CD4-positive, alpha-beta T cell (primary cell): Measurements from ENCODE around the gene PARVB. TPM values are rescaled to one million over a fixed set of nuclear protein-coding genes. Genes with fewer than 3 reads are reported as not detected.

Source experiments
- ATAC-seq: fragments of 200-7000 bp; cut with Tn5 transposase; one replicate; pipeline ENCODE4 v1.10.0; 2022; ENCODE audit warnings: mild to moderate bottlenecking; ENCODE audit not compliant: poor library complexity
- CTCF ChIA-PET: fragments of 350-600 bp; sonication (Branson Sonifier 250); formaldehyde crosslinking; loops from one replicate; lab custom pipeline; 2021; ENCODE audit warnings: antibody characterized with exemption, inconsistent platforms; lab: Charles Lee
- POLR2A ChIA-PET: fragments of 350-600 bp; sonication (Branson Sonifier 250); formaldehyde crosslinking; loops from one replicate; lab custom pipeline; 2021; ENCODE audit warnings: antibody characterized with exemption, inconsistent platforms; lab: Charles Lee
- DNase-seq, 14 experiments: peaks; one replicate each; pipeline ENCODE4 v3.0.0-alpha.2; 2013 to 2020; ENCODE audit warnings: mixed read lengths in 2 of 14
- H3K27ac ChIP-seq, 2 donors: one replicate each; pipeline versions ENCODE4 v1.5.1 to v1.7.0; 2013; ENCODE audit warnings: low read length in 2 of 2, low read depth in 1 of 2, mild to moderate bottlenecking in 1 of 2
- H3K27me3 ChIP-seq, 2 experiments: 1 replicate in 1 of 2; 2 replicates in 1 of 2; pipeline versions ENCODE4 v1.6.1 to v1.7.0; 2013; ENCODE audit warnings: low read length in 2 of 2, control low read depth in 1 of 2, mild to moderate bottlenecking in 1 of 2, moderate library complexity in 1 of 2; ENCODE audit not compliant: insufficient read depth in 2 of 2, control insufficient read depth in 1 of 2
- H3K36me3 ChIP-seq: one replicate; pipeline ENCODE4 v1.6.1; 2013; ENCODE audit warnings: low read length, control low read depth; ENCODE audit not compliant: insufficient read depth
- H3K4me1 ChIP-seq: one replicate; pipeline ENCODE4 v1.6.1; 2013; ENCODE audit warnings: low read length, control low read depth; ENCODE audit not compliant: insufficient read depth
- H3K4me3 ChIP-seq: one replicate; pipeline ENCODE4 v1.5.1; 2013; ENCODE audit warnings: mild to moderate bottlenecking, low read length, moderate library complexity
- H3K9me3 ChIP-seq, 2 experiments: 1 replicate in 1 of 2; 2 replicates in 1 of 2; pipeline versions ENCODE4 v1.6.1 to v1.7.0; 2013; ENCODE audit warnings: low read length in 2 of 2, mild to moderate bottlenecking in 2 of 2, control low read depth in 1 of 2, moderate library complexity in 1 of 2; ENCODE audit not compliant: control insufficient read depth in 1 of 2, insufficient read depth in 1 of 2
- H3K27ac Mint-ChIP-seq: one replicate; pipeline ENCODE4 v1.8.0; 2020; ENCODE audit warnings: mixed read lengths
- H3K27me3 Mint-ChIP-seq: one replicate; pipeline ENCODE4 v1.8.0; 2021; ENCODE audit warnings: mixed read lengths
- H3K36me3 Mint-ChIP-seq: one replicate; pipeline ENCODE4 v1.8.0; 2021; ENCODE audit warnings: low read depth, mixed read lengths
- H3K4me1 Mint-ChIP-seq: one replicate; pipeline ENCODE4 v1.8.0; 2021; ENCODE audit warnings: low read depth, mixed read lengths
- H3K4me3 Mint-ChIP-seq: one replicate; pipeline ENCODE4 v1.8.0; 2020; ENCODE audit warnings: mild to moderate bottlenecking, mixed read lengths
- H3K9me3 Mint-ChIP-seq: one replicate; pipeline ENCODE4 v1.8.0; 2020; ENCODE audit warnings: mixed read lengths
- intact Hi-C, 2 experiments: fragments of 100-400 bp; cut with DNase I in 1 of 2; cut with micrococcal nuclease in 1 of 2; formaldehyde crosslinking; loops; one replicate each; pipeline versions ENCODE4 v1.15.1 to v1.9.0; 2023 to 2025; cut with DNase I, micrococcal nuclease
- total RNA-seq, 174 experiments: library from RNA in 2 of 174; stranded (reverse) in 2 of 174; gene quantifications; one replicate each; pipeline ENCODE4 v1.2.3 and lab custom pipeline; 2021 to 2026
- TF ChIP-seq, protein P1 (sequence below): fragments of 200-600 bp; IDR thresholded peaks from one replicate; pipeline ENCODE4 v1.8.0; 2022; ENCODE audit warnings: antibody characterized with exemption, mild to moderate bottlenecking

Gene PARVB
- total RNA-seq, 2 experiments from 2014 or later = 6.2 to 6.4 TPM

DNA sequence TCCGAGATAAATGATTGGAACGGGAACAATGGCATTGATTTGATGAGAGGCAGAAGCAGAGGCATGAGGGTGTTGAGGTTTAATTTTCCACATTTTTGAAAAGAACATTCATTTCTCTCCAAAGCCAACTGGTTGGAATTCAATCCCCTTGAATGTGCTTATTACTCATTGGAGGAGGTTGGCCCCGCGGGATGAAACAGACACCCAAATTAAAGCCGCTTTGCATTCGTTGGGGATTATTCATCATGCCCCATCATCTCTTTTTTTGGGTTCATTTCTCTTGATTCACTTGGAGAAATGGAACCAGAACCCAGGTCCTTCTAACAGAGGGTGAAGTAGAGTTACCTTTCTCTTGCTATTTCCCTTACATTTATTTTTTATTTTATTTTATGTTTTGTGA, 109.1 kb downstream of the PARVB start:
- no peaks in the 10 kb centered on the region for H3K27me3 Mint-ChIP-seq
- no peak overlapping the region for H3K27ac Mint-ChIP-seq
- DNase-seq = no peak
- intact Hi-C loops = no loop called here
- ChIA-PET POLR2A (no interaction called here), CTCF (no interaction called here)
- Histone ChIP-seq H3K4me3 (no peak overlapping the region), H3K27me3 (no peaks in the 10 kb centered on the region), H3K9me3 (peaks cover 7 to 34% of the 10 kb centered on the region in 2 experiments), H3K4me1 (peaks cover 6% of the 10 kb centered on the region), H3K36me3 (peaks cover 24% of the 10 kb centered on the region), H3K27ac (no peak overlapping the region)
- no peak overlapping the region for H3K4me3 Mint-ChIP-seq
- peaks cover 23% of the 10 kb centered on the region for H3K36me3 Mint-ChIP-seq
- H3K9me3 Mint-ChIP-seq = peaks cover 3% of the 10 kb centered on the region
- TF ChIP-seq, protein P1, sequence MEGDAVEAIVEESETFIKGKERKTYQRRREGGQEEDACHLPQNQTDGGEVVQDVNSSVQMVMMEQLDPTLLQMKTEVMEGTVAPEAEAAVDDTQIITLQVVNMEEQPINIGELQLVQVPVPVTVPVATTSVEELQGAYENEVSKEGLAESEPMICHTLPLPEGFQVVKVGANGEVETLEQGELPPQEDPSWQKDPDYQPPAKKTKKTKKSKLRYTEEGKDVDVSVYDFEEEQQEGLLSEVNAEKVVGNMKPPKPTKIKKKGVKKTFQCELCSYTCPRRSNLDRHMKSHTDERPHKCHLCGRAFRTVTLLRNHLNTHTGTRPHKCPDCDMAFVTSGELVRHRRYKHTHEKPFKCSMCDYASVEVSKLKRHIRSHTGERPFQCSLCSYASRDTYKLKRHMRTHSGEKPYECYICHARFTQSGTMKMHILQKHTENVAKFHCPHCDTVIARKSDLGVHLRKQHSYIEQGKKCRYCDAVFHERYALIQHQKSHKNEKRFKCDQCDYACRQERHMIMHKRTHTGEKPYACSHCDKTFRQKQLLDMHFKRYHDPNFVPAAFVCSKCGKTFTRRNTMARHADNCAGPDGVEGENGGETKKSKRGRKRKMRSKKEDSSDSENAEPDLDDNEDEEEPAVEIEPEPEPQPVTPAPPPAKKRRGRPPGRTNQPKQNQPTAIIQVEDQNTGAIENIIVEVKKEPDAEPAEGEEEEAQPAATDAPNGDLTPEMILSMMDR = no peak
- H3K4me1 Mint-ChIP-seq = no peaks in the 10 kb centered on the region
- ATAC-seq = no peak

DNA sequence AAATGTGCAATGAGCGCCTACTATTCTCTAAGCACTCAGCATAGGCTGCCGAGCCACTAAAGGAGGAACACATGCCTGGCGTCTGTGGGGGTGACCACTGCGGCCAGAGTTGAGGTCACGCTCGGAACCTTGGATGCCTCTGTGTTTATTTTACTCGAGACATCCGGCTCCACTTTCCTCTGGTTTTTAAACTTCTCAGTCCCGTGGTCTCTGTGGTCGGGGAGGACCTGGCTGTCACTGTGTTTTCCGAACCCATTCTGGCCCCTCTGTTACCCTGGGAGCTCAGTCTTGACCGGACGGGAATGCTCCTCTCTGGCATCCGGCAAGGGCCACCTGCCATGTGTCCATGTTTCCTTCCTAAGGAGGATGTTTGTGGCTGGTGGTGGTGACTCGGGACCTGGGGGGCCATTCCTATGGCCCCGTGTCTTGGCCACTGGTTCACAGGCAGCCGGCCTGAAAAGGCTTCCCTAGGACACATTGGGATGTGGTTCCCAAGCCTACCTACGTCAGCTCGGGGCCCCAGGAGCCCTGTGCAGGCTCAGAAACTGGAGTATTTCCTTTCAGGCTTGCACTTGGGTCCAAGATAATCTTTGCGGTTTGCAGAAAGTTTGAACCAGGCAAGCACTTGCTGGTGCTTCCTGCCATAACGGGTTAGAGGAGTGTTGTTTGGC, 109.9 kb downstream of the PARVB start:
- DNase-seq (no peak), ATAC-seq (no peak)
- peaks cover 7 to 31% of the 10 kb centered on the region in 2 experiments for H3K9me3 ChIP-seq
- H3K27me3 ChIP-seq = no peaks in the 10 kb centered on the region
- H3K27ac ChIP-seq = no peak overlapping the region
- TF ChIP-seq, protein P1 = no peak
- Mint-ChIP-seq H3K4me1 (no peaks in the 10 kb centered on the region), H3K27ac (no peak overlapping the region), H3K36me3 (peaks cover 23% of the 10 kb centered on the region), H3K9me3 (peaks cover 3% of the 10 kb centered on the region), H3K27me3 (no peaks in the 10 kb centered on the region), H3K4me3 (no peak overlapping the region)
- ChIA-PET POLR2A (no interaction called here), CTCF (no interaction called here)
- peaks cover 6% of the 10 kb centered on the region for H3K4me1 ChIP-seq
- peaks cover 24% of the 10 kb centered on the region for H3K36me3 ChIP-seq
- H3K4me3 ChIP-seq = no peak overlapping the region
- intact Hi-C loops = no loop called here

- Histone ChIP-seq H3K27me3 (no peaks in the 10 kb centered on the region), H3K27ac (no peak overlapping the region), H3K4me3 (no peak overlapping the region), H3K36me3 (peaks cover 24% of the 10 kb centered on the region), H3K4me1 (peaks cover 6% of the 10 kb centered on the region), H3K9me3 (peaks cover 7 to 31% of the 10 kb centered on the region in 2 experiments)
- intact Hi-C loops = no loop called here
- H3K27ac Mint-ChIP-seq = no peak overlapping the region
- peaks cover 3% of the 10 kb centered on the region for H3K9me3 Mint-ChIP-seq
- DNase-seq (no peak), ATAC-seq (no peak)
- ChIA-PET CTCF (no interaction called here), POLR2A (no interaction called here)
- H3K36me3 Mint-ChIP-seq = peaks cover 19% of the 10 kb centered on the region
- H3K27me3 Mint-ChIP-seq = no peaks in the 10 kb centered on the region
- TF ChIP-seq, protein P1 = no peak
- no peaks in the 10 kb centered on the region for H3K4me1 Mint-ChIP-seq
- H3K4me3 Mint-ChIP-seq = no peak overlapping the region
Observed at GRCh38 chr22:44136112-44136511, 112.0 kb downstream of the PARVB start.
